ENCODE measurements around the gene ARNT2.

- TF ChIP-seq CTCF (IDR thresholded peaks at IDR 0.05) (no peak), ZFX (IDR thresholded peaks at IDR 0.05; ENCODE audit: borderline replicate concordance) (no peak)
Observed at GRCh38 chr15:80492874-80493273, 88.7 kb downstream of the ARNT2 start.

Data from 22Rv1 (cell line).